Right lung (tissue), 5 donors: ENCODE data around the gene ARHGAP33. TPM values are rescaled to one million over a fixed set of nuclear protein-coding genes. Genes with fewer than 3 reads are reported as not detected.
"Not testable (repeated sequence)": the region's sequence is repeated elsewhere in the genome, so short reads cannot be mapped to it uniquely, and the experiment has no call there.

Experiments
- DNase-seq, 2 donors: peaks; one replicate each; pipeline ENCODE4 v3.0.0-alpha.2; 2013
- polyA plus RNA-seq, 5 donors: library from polyadenylated mRNA; unstranded; fragments of 120-200 nt; gene quantifications; one replicate each; pipeline versions ENCODE4 v1.2.1 to v1.2.3, GENCODE V29; 2013; ENCODE audit warnings: inconsistent platforms in 1 of 5, low replicate concordance in 1 of 5; ENCODE audit not compliant: insufficient read length in 5 of 5, insufficient read depth in 1 of 5

ARHGAP33 gene
- polyA plus RNA-seq, 5 donors: 21.8 to 40.7 (median 27.3) TPM

GRCh38 chr19:35822579-35822978 lies 47.2 kb downstream of the ARHGAP33 start:
- DNase-seq: no peak

GRCh38 chr19:35824150-35824549 lies 48.8 kb downstream of the ARHGAP33 start:
- no peak for DNase-seq

DNA sequence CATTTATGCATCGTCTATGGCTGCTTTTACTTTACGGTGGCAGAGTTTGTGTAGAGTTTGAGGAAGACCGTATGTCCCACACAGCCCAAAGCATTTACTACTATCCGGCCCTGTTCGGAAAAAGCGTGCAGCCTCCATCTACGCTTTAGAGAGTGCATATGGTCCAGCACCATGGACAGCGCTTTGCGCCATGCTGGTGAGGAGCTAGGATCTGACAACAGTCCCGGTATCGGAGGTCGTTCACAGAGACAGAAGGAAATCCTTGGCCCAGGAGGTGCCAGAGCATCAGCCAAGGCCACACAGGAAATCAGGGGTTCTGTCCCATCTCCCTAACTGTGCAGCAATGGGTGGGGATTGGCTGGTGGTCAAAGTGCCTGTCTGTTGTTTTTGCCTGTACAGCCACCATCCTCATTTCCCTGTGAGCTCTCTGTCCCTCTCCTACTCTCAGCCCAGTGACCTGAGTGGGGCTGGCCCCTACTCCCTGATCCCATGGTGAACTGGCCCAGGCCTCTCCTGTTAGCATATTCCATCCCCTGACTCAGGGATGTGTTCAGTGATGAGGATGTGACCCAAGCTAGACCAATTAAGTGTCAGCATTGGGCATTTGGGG lies 53.4 kb downstream of the ARHGAP33 start:
- peak; percentile 67 to 71 for DNase-seq

DNA sequence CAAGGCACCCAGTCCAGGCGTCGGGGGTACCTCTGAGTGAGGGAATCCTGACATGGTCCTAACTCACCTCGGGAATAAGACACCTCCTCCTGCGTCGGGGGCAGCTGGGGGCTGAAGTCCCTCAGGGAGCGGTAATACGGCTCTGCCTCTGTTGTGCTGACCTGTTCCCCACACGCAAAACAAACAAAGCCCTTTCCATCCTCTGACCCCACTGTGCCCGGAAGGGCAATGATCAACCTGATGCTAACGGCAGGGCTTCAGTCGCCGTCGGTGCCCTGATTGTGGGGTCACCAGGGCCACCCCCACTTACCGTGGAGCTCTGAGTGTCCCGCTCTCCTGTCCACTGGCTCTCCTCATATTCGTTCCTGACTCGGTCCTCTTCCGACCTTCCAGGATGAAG lies 55.6 kb downstream of the ARHGAP33 start:
- no peak for DNase-seq

DNA sequence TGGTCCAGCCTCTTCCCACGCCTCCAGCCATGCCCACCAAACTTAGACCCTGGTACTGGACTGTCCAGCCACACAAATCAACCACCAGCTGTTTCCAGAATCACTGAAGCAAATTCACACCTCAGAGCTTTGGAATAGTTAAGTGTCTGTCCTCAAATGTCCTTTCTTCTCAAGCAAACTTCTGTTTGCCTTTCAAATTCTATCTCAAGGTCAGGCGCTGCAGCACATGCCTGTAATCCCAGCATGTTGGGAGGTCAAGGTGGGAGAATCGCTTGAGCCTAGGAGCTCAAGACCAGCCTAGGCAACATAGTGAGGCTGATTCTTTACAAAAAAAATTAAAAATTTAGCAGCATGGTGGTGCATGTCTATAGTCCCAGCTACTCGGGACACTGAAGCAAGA lies 56.7 kb downstream of the ARHGAP33 start:
- no peak for DNase-seq

DNA sequence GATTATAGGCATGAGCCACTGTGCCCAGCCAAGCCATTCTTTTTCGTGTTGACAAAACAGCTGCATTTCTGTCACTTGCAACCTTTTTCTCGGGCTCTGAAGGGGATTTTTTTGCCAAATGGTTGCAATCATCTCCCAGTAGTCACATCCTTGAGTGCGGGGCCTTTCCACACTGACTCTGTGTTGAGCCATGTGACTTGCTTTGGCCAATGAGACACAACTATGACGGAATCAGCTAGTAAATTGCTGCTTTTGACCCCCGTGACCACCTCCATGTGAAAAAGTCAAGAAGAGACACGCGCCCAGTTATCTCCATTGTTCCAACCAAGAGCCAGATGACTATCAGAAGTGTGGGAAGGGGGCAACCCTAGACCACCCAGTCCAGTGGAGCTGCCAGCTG lies 58.6 kb downstream of the ARHGAP33 start:
- no peak for DNase-seq

DNA sequence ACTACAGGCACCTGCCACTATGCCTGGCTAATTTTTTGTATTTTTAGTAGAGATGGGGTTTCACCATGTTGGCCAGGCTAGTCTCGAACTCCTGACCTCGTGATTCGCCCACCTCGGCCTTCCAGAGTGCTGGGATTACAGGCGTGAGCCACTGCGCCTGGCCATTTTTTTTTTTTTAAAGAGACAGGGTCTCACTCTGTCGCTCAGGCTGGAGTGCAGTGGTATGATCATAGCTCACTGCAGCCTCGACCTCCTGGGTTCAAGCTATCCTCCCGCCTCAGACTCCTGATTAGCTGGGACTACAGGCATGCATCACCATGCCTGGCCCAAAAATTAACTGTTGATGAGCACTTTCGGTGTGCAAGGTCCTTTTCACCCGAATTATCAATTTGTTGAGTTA lies 60.7 kb downstream of the ARHGAP33 start:
- not testable (repeated sequence) for DNase-seq

Other genes with a start within 250 kb of the ARHGAP33 start
- gene SBSN, start 247.3 kb upstream of the ARHGAP33 start, polyA plus RNA-seq: not detected
- gene GAPDHS, start 242.1 kb upstream of the ARHGAP33 start, polyA plus RNA-seq: not detected
- 10 to 100 TPM; 48.9 to 78.4 (median 58.9) TPM for gene TMEM147, start 229.9 kb upstream of the ARHGAP33 start, polyA plus RNA-seq
- gene ATP4A, start 211.9 kb upstream of the ARHGAP33 start, polyA plus RNA-seq: not detected
- not detected for gene PMIS2, start 189.4 kb upstream of the ARHGAP33 start, polyA plus RNA-seq
- 10 to 100 TPM; 25.0 to 31.9 (median 28.0) TPM for gene HAUS5, start 162.8 kb upstream of the ARHGAP33 start, polyA plus RNA-seq
- gene RBM42, start 146.5 kb upstream of the ARHGAP33 start, polyA plus RNA-seq: 10 to 100 TPM; 43.0 to 84.8 (median 53.7) TPM
- gene ETV2, start 133.8 kb upstream of the ARHGAP33 start, polyA plus RNA-seq: 1 to 10 TPM; 1.5 to 4.6 (median 2.0) TPM
- gene COX6B1, start 127.2 kb upstream of the ARHGAP33 start, polyA plus RNA-seq: 100 to 1,000 TPM; 214 to 280 (median 243) TPM
- under 1 TPM in 4 of 5 donors, not detected in 1; 0.18 to 0.40 (median 0.21) TPM for gene UPK1A, start 109.0 kb upstream of the ARHGAP33 start, polyA plus RNA-seq
- under 1 TPM; 0.29 to 0.85 (median 0.57) TPM for gene ZBTB32, start 71.0 kb upstream of the ARHGAP33 start, polyA plus RNA-seq
- 10 to 100 TPM; 21.3 to 40.3 (median 28.0) TPM for gene KMT2B, start 57.6 kb upstream of the ARHGAP33 start, polyA plus RNA-seq
- 1 to 10 TPM; 3.1 to 7.1 (median 4.1) TPM for gene IGFLR1, start 33.1 kb upstream of the ARHGAP33 start, polyA plus RNA-seq
- 10 to 100 TPM; 15.1 to 21.7 (median 16.6) TPM for gene U2AF1L4, start 30.1 kb upstream of the ARHGAP33 start, polyA plus RNA-seq
- 10 to 100 TPM; 45.5 to 72.8 (median 52.3) TPM for gene PSENEN, start 29.9 kb upstream of the ARHGAP33 start, polyA plus RNA-seq
- 10 to 100 TPM in 2 of 5 donors, 1 to 10 TPM in 3; 8.2 to 14.4 (median 9.6) TPM for gene LIN37, start 27.0 kb upstream of the ARHGAP33 start, polyA plus RNA-seq
- 100 to 1,000 TPM in 1 of 5 donors, 10 to 100 TPM in 4; 47.3 to 158 (median 71.5) TPM for gene HSPB6, start 18.5 kb upstream of the ARHGAP33 start, polyA plus RNA-seq
- gene PROSER3, start 17.4 kb upstream of the ARHGAP33 start, polyA plus RNA-seq: 10 to 100 TPM; 15.9 to 21.4 (median 20.2) TPM
- 1 to 10 TPM in 1 of 5 donors, under 1 TPM in 1, not detected in 3; 0.21 to 1.0 TPM for gene PRODH2, start 37.3 kb downstream of the ARHGAP33 start, polyA plus RNA-seq
- gene NPHS1, start 76.9 kb downstream of the ARHGAP33 start, polyA plus RNA-seq: 1 to 10 TPM in 1 of 5 donors, under 1 TPM in 4; 0.29 to 1.5 (median 0.50) TPM
- 1 to 10 TPM; 1.1 to 4.3 (median 1.8) TPM for gene KIRREL2, start 81.3 kb downstream of the ARHGAP33 start, polyA plus RNA-seq
- gene APLP1, start 93.0 kb downstream of the ARHGAP33 start, polyA plus RNA-seq: 10 to 100 TPM in 1 of 5 donors, 1 to 10 TPM in 4; 8.2 to 13.8 (median 9.0) TPM
- 1 to 10 TPM; 3.7 to 7.0 (median 5.7) TPM for gene NFKBID, start 125.0 kb downstream of the ARHGAP33 start, polyA plus RNA-seq
- 1 to 10 TPM; 5.0 to 7.9 (median 6.0) TPM for gene HCST, start 127.0 kb downstream of the ARHGAP33 start, polyA plus RNA-seq
- 10 to 100 TPM; 12.1 to 20.4 (median 14.7) TPM for gene TYROBP, start 132.7 kb downstream of the ARHGAP33 start, polyA plus RNA-seq
- gene LRFN3, start 160.8 kb downstream of the ARHGAP33 start, polyA plus RNA-seq: 10 to 100 TPM in 2 of 5 donors, 1 to 10 TPM in 3; 6.5 to 18.2 (median 7.7) TPM
- 10 to 100 TPM in 4 of 5 donors, 1 to 10 TPM in 1; 9.1 to 15.0 (median 11.7) TPM for gene SDHAF1, start 219.6 kb downstream of the ARHGAP33 start, polyA plus RNA-seq
- 10 to 100 TPM in 2 of 5 donors, 1 to 10 TPM in 3; 6.4 to 10.9 (median 9.9) TPM for gene SYNE4, start 233.2 kb downstream of the ARHGAP33 start, polyA plus RNA-seq
- gene ALKBH6, start 238.6 kb downstream of the ARHGAP33 start, polyA plus RNA-seq: 10 to 100 TPM; 17.2 to 19.0 (median 18.4) TPM